NB4 (cell line): ENCODE results near the gene ZNF487.

Source experiments
- CTCF ChIP-seq: IDR thresholded peaks from one replicate; pipeline ENCODE4 v1.5.1; 2012; ENCODE audit warnings: low read depth, low read length
- POLR2A ChIP-seq: IDR thresholded peaks from 2 replicates; pipeline ENCODE4 v1.6.1; 2011; ENCODE audit warnings: mild to moderate bottlenecking; ENCODE audit not compliant: insufficient read length; ENCODE audit errors: extremely low read depth

- TF ChIP-seq CTCF (no peak), POLR2A (no peak)
Measured at GRCh38 chr10:43390333-43390732, 46.6 kb upstream of the ZNF487 start.
